22Rv1 (cell line): ENCODE measurements around the gene HES2.
"Not testable (repeated sequence)": the region's sequence is repeated elsewhere in the genome, so short reads cannot be mapped to it uniquely, and the experiment has no call there.

Experiments used
- CTCF ChIP-seq: fragments of 450-650 bp; IDR thresholded peaks from 2 replicates; pipeline ENCODE4 v1.5.1; 2017; ENCODE audit warnings: mild to moderate bottlenecking
- ZFX ChIP-seq: fragments of 450-650 bp; IDR thresholded peaks from 2 replicates; pipeline ENCODE4 v1.6.1; 2017; ENCODE audit warnings: antibody characterized with exemption, borderline replicate concordance

GRCh38 chr1:6450486-6450885 is 30.8 kb upstream of the HES2 start:
- TF ChIP-seq CTCF, ZFX: not testable (repeated sequence)
